ENCODE data around the gene PTPRM.

Gene PTPRM

DNA sequence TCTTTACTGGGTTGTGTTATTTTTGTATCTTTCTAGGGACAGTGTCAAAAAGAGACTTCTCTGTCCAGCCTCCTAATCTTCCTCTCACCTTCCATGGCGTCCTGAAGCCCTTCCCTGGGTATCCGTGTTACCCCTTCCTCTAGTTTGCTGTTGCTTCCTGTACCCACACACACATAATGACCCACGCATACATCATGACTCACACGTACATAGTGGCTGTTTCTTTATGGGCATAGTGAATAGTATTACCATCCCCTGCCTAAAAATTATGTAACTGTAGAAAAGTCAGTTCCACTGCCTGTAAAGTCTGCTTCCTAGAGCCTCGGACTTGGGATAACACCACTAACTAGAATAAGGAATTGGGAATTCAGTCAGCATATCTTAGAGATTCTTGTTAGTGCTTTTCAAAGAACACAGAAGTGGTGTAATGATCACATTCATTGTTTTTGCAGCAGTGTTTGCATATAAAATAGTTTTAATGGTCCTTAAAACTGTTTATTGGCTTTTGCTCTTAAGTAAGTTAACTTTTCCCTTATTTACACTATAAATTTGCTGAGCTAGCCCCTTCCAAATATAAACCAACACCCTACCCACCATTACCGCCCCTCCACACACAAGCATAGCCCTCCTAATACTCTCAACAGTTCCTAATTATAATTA lies 733.8 kb downstream of the PTPRM start:
- in situ Hi-C loops (cut with HindIII; ENCODE audit: low pct_unique_long_range_greater_than_20kb, low sequenced_read_pairs): no loop called here
- no peak for DNase-seq (ENCODE audit: low read depth in 1 of 2, low spot score in 1 of 2)
- no peak for TF ChIP-seq JUND (IDR thresholded peaks at IDR 0.05; ENCODE audit: low read depth)

DNA sequence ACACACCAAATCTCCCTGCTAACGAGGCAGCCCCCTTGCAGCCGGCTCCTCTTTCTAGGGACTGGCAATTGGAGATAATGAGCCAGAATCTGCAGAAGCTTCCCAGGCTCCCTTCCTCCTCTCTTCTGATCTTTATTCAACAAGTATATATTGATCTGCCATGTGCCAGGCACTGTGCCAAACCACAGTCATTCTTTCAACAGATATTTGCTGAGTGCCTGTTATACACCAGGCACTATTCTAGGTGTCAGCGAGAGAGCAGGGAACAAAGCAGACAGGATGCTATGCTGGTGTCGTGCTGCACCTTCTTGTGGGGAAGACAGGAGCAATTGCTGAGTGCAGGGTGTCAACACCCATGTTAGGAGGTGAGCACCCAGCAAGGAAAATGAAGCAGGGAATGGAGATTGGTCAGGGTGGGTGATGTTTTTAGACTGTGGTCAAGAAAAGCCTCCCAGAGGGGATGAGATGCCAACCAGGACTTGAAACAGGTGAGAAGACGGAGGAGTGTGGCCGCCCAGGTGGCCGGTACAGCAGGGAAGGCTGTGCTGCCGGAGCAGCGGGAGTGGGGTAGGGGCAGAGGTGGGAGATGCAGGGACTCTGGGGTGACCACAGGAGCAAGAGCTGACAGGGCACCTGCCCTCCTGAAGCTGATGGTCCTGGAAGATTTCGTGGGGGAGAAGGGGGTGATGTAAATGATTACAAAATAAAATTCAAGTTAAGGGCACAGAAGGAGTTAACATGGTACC lies 734.5 kb downstream of the PTPRM start:
- TF ChIP-seq JUND (IDR thresholded peaks at IDR 0.05; ENCODE audit: low read depth): no peak
- in situ Hi-C loops (cut with HindIII; ENCODE audit: low pct_unique_long_range_greater_than_20kb, low sequenced_read_pairs): no loop called here
- DNase-seq (ENCODE audit: low read depth in 1 of 2, low spot score in 1 of 2): peak in 1 of 2 experiments; percentile 7

GRCh38 chr18:8303151-8303755 lies 736.1 kb downstream of the PTPRM start:
- DNase-seq (ENCODE audit: low read depth in 1 of 2, low spot score in 1 of 2): no peak
- in situ Hi-C loops (cut with HindIII; ENCODE audit: low pct_unique_long_range_greater_than_20kb, low sequenced_read_pairs): no loop called here
- no peak for TF ChIP-seq JUND (IDR thresholded peaks at IDR 0.05; ENCODE audit: low read depth)

DNA sequence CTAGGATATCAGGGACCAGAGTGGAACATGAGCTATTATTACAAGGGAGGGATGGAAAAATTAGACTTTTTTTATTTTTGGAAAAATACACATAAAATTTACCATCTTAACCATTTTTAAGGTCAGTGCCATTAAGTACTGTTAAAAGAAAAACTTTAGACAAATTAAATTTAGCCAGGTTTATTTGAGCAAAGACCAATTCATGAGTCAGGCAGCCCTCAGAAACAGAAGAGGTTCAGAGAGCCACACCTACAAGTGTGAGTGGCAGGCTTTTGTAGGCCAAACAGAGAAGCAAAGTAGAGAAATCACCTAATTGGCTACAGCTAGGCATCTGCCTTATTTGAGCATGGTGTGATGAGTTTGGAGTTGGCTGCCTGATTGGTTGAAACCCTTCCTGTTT lies 740.8 kb downstream of the PTPRM start:
- in situ Hi-C loops (cut with HindIII; ENCODE audit: low pct_unique_long_range_greater_than_20kb, low sequenced_read_pairs): no loop called here
- no peak for TF ChIP-seq JUND (IDR thresholded peaks at IDR 0.05; ENCODE audit: low read depth)
- DNase-seq (ENCODE audit: low read depth in 1 of 2, low spot score in 1 of 2): no peak

- TF ChIP-seq JUND (IDR thresholded peaks at IDR 0.05; ENCODE audit: low read depth): no peak
- in situ Hi-C loops (cut with HindIII; ENCODE audit: low pct_unique_long_range_greater_than_20kb, low sequenced_read_pairs): no loop called here
- no peak for DNase-seq (ENCODE audit: low read depth in 1 of 2, low spot score in 1 of 2)
These were observed 745.9 kb downstream of the PTPRM start for GRCh38 chr18:8313043-8313442.

DNA sequence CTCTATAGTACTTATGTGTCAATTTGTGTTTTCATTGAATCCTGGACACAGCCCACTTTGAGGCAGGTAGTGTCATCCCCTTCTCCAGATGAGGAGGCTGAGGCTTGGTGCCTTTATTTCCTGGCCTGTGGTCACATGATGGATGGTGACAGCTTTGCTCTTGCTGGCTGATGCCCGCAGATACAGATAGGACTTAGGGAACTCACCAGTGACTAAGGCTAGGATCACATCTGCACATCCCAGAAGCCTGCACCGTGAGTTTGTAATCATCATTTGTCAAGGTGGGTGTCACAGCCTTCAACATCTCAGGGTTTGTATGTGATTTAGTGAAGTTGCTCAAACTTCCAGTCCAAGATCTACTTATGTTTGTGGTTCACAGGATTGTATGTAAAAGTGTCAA lies 747.0 kb downstream of the PTPRM start:
- DNase-seq (ENCODE audit: low read depth in 1 of 2, low spot score in 1 of 2): no peak
- no peak for TF ChIP-seq JUND (IDR thresholded peaks at IDR 0.05; ENCODE audit: low read depth)
- in situ Hi-C loops (cut with HindIII; ENCODE audit: low pct_unique_long_range_greater_than_20kb, low sequenced_read_pairs): no loop called here

DNA sequence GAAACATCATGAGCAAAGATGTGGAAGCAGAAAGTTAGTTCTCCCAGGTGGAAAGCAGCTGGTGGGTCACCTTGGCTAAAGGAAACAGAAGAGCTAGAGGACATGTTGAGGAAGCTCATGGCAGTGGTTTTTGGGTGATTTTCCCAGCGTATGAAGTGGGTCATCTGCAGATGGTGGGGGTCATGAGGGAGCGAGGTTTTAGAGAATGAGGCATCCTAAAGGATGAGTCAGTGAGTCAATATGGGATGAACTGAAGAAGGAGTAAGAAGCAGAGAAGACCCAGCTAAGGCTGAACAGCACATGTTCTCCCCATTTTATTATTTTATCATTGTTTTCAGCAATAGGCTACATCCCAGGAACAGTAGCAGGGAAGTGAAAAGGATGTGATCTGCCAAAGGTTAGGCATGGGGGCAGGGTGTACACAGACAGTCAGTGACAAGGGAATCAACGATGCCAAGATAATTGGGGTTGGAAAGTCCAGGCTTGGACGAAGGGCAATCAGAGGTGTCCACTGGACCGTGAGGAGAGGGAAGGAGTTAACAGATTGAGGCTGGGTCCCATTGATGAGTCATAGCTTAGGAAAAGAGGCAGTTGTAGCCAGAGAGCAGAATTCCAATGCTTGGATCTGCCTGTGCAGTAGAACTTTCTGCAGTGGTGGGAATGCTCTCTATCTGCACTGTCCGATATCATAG lies 752.8 kb downstream of the PTPRM start:
- DNase-seq (ENCODE audit: low read depth in 1 of 2, low spot score in 1 of 2): no peak
- in situ Hi-C loops (cut with HindIII; ENCODE audit: low pct_unique_long_range_greater_than_20kb, low sequenced_read_pairs): no loop called here
- no peak for TF ChIP-seq JUND (IDR thresholded peaks at IDR 0.05; ENCODE audit: low read depth)

- in situ Hi-C loops (cut with HindIII; ENCODE audit: low pct_unique_long_range_greater_than_20kb, low sequenced_read_pairs): no loop called here
- no peak for TF ChIP-seq JUND (IDR thresholded peaks at IDR 0.05; ENCODE audit: low read depth)
- DNase-seq (ENCODE audit: low read depth in 1 of 2, low spot score in 1 of 2): no peak
These were observed 755.4 kb downstream of the PTPRM start for GRCh38 chr18:8322486-8322885.

DNA sequence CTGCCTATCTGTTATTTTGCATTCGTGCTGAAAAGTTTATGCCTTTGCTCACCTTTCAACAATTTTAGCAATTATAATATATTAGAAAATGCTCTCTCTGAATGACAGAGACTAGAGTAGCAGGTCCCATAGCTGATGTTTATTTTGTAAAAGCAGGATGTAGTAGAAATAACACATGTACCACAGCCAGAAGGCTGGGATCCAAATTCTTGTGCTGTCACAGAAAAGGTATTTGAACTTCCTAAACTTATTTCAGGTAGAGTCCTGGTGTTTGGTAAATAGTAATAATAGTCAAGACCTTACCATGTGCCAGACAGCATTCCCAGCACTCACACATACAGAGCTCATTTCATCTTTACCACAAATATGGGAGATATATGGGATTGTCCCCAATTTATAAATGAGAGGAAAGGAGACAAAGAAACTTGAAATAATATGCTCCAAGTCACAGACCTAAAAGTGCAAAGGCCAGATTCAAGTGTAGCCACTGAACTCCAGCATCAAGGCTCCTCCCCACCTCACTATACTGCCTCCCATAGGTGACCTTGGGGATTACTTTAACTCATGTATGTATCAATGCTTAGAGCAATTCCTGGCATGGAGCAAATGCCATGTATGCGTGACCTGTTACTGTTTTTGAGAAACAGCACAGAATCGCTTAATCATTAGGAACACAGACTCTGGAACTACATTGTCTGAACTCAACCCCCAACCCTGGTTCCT lies 757.4 kb downstream of the PTPRM start:
- TF ChIP-seq JUND (IDR thresholded peaks at IDR 0.05; ENCODE audit: low read depth): no peak
- in situ Hi-C loops (cut with HindIII; ENCODE audit: low pct_unique_long_range_greater_than_20kb, low sequenced_read_pairs): no loop called here
- no peak for DNase-seq (ENCODE audit: low read depth in 1 of 2, low spot score in 1 of 2)

DNA sequence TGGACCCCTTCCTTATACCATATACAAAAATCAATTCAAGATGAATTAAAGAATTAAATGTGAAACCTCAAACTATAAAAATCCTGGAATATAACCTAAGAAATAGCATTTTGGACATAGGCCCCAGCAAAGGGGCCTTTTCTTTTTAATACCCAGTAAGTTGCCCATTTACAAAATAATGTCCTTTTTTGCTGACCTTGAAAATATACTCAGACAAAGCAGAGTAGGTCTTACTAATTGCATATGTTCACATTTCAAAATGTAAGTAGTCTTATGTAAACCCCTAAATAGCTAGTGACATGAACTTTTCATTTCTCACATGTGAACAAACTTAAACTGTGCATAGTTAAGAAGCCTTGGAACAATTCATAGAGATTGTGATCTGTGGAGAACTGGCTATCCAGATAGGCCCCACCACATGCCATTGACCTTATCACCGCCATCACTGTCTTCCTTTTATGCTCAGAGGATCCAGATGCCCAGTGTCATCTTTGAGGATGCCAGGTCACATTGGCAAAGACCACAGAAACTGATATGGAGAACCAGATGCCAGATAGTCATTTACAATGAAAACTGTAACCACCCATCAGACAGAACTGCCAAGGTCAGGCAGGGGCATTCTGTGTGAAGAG lies 759.8 kb downstream of the PTPRM start:
- in situ Hi-C loops (cut with HindIII; ENCODE audit: low pct_unique_long_range_greater_than_20kb, low sequenced_read_pairs): no loop called here
- DNase-seq (ENCODE audit: low read depth in 1 of 2, low spot score in 1 of 2): no peak
- TF ChIP-seq JUND (IDR thresholded peaks at IDR 0.05; ENCODE audit: low read depth): no peak

GRCh38 chr18:8328126-8328525 lies 761.0 kb downstream of the PTPRM start:
- in situ Hi-C loops (cut with HindIII; ENCODE audit: low pct_unique_long_range_greater_than_20kb, low sequenced_read_pairs): no loop called here
- DNase-seq (ENCODE audit: low read depth in 1 of 2, low spot score in 1 of 2): no peak
- TF ChIP-seq JUND (IDR thresholded peaks at IDR 0.05; ENCODE audit: low read depth): no peak
